ENCODE data around the gene RAB12.

Gene RAB12

GRCh38 chr18:8685141-8685913 lies 76.1 kb downstream of the RAB12 start:
- no peak for DNase-seq (ENCODE audit: low read depth)
- H3K4me3 ChIP-seq (ENCODE audit: low read depth, low read length): no peak overlapping the region
- TF ChIP-seq CTCF (IDR thresholded peaks at IDR 0.05; ENCODE audit: insufficient read depth, low read depth, low read length, missing control alignments): no peak

- no peak overlapping the region for H3K4me3 ChIP-seq (ENCODE audit: low read depth, low read length)
- no peak for TF ChIP-seq CTCF (IDR thresholded peaks at IDR 0.05; ENCODE audit: insufficient read depth, low read depth, low read length, missing control alignments)
- DNase-seq (ENCODE audit: low read depth): no peak
These were observed 76.6 kb downstream of the RAB12 start for GRCh38 chr18:8685914-8686216.

GRCh38 chr18:8686611-8687010 lies 77.4 kb downstream of the RAB12 start:
- no peak overlapping the region for H3K4me3 ChIP-seq (ENCODE audit: low read depth, low read length)
- TF ChIP-seq CTCF (IDR thresholded peaks at IDR 0.05; ENCODE audit: insufficient read depth, low read depth, low read length, missing control alignments): no peak
- DNase-seq (ENCODE audit: low read depth): no peak

GRCh38 chr18:8688216-8688800 lies 79.1 kb downstream of the RAB12 start:
- H3K4me3 ChIP-seq (ENCODE audit: low read depth, low read length): no peak overlapping the region
- TF ChIP-seq CTCF (IDR thresholded peaks at IDR 0.05; ENCODE audit: insufficient read depth, low read depth, low read length, missing control alignments): no peak
- no peak for DNase-seq (ENCODE audit: low read depth)

- no peak for DNase-seq (ENCODE audit: low read depth)
- no peak for TF ChIP-seq CTCF (IDR thresholded peaks at IDR 0.05; ENCODE audit: insufficient read depth, low read depth, low read length, missing control alignments)
- H3K4me3 ChIP-seq (ENCODE audit: low read depth, low read length): no peak overlapping the region
These were observed 79.6 kb downstream of the RAB12 start for GRCh38 chr18:8688816-8689215.

All from GM12865 (cell line).